HG02884 (cell line): ENCODE measurements around the gene PRKCH.

Source experiments
- ATAC-seq: cut with Tn5 transposase; IDR thresholded peaks from one replicate; pipeline ENCODE4 v1.9.1; 2021; ENCODE audit warnings: mild to moderate bottlenecking, moderate library complexity; ENCODE audit not compliant: unreplicated experiment

Gene PRKCH

GRCh38 chr14:61418746-61419145 is 97.4 kb downstream of the PRKCH start:
- no peak for ATAC-seq

- no peak for ATAC-seq
Observed at GRCh38 chr14:61419201-61419600, 97.8 kb downstream of the PRKCH start.

GRCh38 chr14:61420326-61420725 is 98.9 kb downstream of the PRKCH start:
- no peak for ATAC-seq

- no peak for ATAC-seq
Observed at GRCh38 chr14:61421212-61421923, 100.0 kb downstream of the PRKCH start.

- ATAC-seq = no peak
Observed at GRCh38 chr14:61426048-61426447, 104.7 kb downstream of the PRKCH start.

GRCh38 chr14:61428261-61428660 is 106.9 kb downstream of the PRKCH start:
- ATAC-seq = no peak

GRCh38 chr14:61429316-61429715 is 107.9 kb downstream of the PRKCH start:
- no peak for ATAC-seq

GRCh38 chr14:61430066-61430757 is 108.8 kb downstream of the PRKCH start:
- ATAC-seq = no peak

- ATAC-seq = no peak
Observed at GRCh38 chr14:61433169-61433568, 111.8 kb downstream of the PRKCH start.

- ATAC-seq = no peak
Observed at GRCh38 chr14:61433828-61434227, 112.4 kb downstream of the PRKCH start.

GRCh38 chr14:61434311-61434710 is 112.9 kb downstream of the PRKCH start:
- no peak for ATAC-seq

- ATAC-seq = no peak
Observed at GRCh38 chr14:61435563-61436337, 114.4 kb downstream of the PRKCH start.

- no peak for ATAC-seq
Observed at GRCh38 chr14:61437381-61437780, 116.0 kb downstream of the PRKCH start.

GRCh38 chr14:61438036-61438435 is 116.7 kb downstream of the PRKCH start:
- ATAC-seq = no peak

GRCh38 chr14:61438497-61438859 is 117.1 kb downstream of the PRKCH start:
- ATAC-seq = no peak

- peak; percentile 54 for ATAC-seq
Observed at GRCh38 chr14:61438860-61439765, 117.7 kb downstream of the PRKCH start.

- ATAC-seq = no peak
Observed at GRCh38 chr14:61439779-61440418, 118.5 kb downstream of the PRKCH start.

- ATAC-seq = no peak
Observed at GRCh38 chr14:61443481-61443880, 122.1 kb downstream of the PRKCH start.

- ATAC-seq = peak; percentile 91
Observed at GRCh38 chr14:61444215-61444768, 122.9 kb downstream of the PRKCH start.

GRCh38 chr14:61451491-61451890 is 130.1 kb downstream of the PRKCH start:
- no peak for ATAC-seq
